DND-41 (cell line): ENCODE measurements around the gene ADGRB3.
"Not testable (repeated sequence)": the region's sequence is repeated elsewhere in the genome, so short reads cannot be mapped to it uniquely, and the experiment has no call there.

ENCODE experiments used
- ATAC-seq: fragments of 200-7000 bp; cut with Tn5 transposase; 3 replicates; pipeline ENCODE4 v1.9.1; 2021; ENCODE audit warnings: low read depth; ENCODE audit not compliant: insufficient read depth
- DNase-seq: peaks from one replicate; pipeline ENCODE4 v3.0.0-alpha.2; 2020
- H2AFZ ChIP-seq: 2 replicates; pipeline ENCODE4 v1.6.0; 2012; ENCODE audit warnings: low read depth, low read length
- H3K27ac ChIP-seq: 2 replicates; pipeline ENCODE4 v1.5.1; 2012; ENCODE audit warnings: low read length, inconsistent platforms
- H3K27me3 ChIP-seq: fragments of 200-600 bp; sonication (generic); 2 replicates; pipeline ENCODE4 v1.6.0; 2012; ENCODE audit warnings: low read length, mild to moderate bottlenecking, inconsistent platforms; ENCODE audit not compliant: insufficient read depth, poor library complexity
- H3K36me3 ChIP-seq: 2 replicates; pipeline ENCODE4 v1.5.1; 2012; ENCODE audit warnings: low read length, inconsistent platforms; ENCODE audit not compliant: insufficient read depth
- H3K4me1 ChIP-seq: 2 replicates; pipeline ENCODE4 v1.5.1; 2012; ENCODE audit warnings: mild to moderate bottlenecking, low read length; ENCODE audit not compliant: insufficient read depth
- H3K4me2 ChIP-seq: 2 replicates; pipeline ENCODE4 v1.6.0; 2012; ENCODE audit warnings: mild to moderate bottlenecking, moderate library complexity, low read length, inconsistent platforms; ENCODE audit not compliant: insufficient read depth
- H3K4me3 ChIP-seq, 2 experiments: fragments of 200-600 bp in 1 of 2; shearing (Covaris generic) in 1 of 2; 2 replicates each; pipeline ENCODE4 v1.5.1; 2012 to 2016; ENCODE audit warnings: inconsistent platforms in 2 of 2, low read length in 2 of 2, mild to moderate bottlenecking in 2 of 2, low read depth in 1 of 2, moderate library complexity in 1 of 2
- H3K79me2 ChIP-seq: 2 replicates; pipeline ENCODE4 v1.6.0; 2012; ENCODE audit warnings: low read length, inconsistent platforms; ENCODE audit not compliant: insufficient read depth
- H3K9ac ChIP-seq: 2 replicates; pipeline ENCODE4 v1.6.0; 2012; ENCODE audit warnings: low read depth, mild to moderate bottlenecking, inconsistent platforms, low read length, moderate library complexity
- H3K9me3 ChIP-seq: 2 replicates; pipeline ENCODE4 v1.5.1; 2012; ENCODE audit warnings: low read length, moderate library complexity, mild to moderate bottlenecking, inconsistent platforms; ENCODE audit not compliant: insufficient read depth, severe bottlenecking
- H4K20me1 ChIP-seq: 2 replicates; pipeline ENCODE4 v1.6.0; 2012; ENCODE audit warnings: low read length; ENCODE audit not compliant: insufficient read depth
- EZH2 ChIP-seq: IDR thresholded peaks from 3 replicates; pipeline ENCODE4 v1.6.1; 2012; ENCODE audit warnings: borderline replicate concordance, low read depth, mild to moderate bottlenecking, moderate library complexity, low read length, inconsistent platforms; ENCODE audit not compliant: severe bottlenecking
- TF ChIP-seq, protein P1 (sequence below): IDR thresholded peaks from 2 replicates; pipeline ENCODE4 v1.5.1; 2012; ENCODE audit warnings: borderline replicate concordance, low read length, moderate library complexity, mild to moderate bottlenecking; ENCODE audit not compliant: poor library complexity, severe bottlenecking; ENCODE audit errors: extremely low read depth

The ADGRB3 gene

DNA sequence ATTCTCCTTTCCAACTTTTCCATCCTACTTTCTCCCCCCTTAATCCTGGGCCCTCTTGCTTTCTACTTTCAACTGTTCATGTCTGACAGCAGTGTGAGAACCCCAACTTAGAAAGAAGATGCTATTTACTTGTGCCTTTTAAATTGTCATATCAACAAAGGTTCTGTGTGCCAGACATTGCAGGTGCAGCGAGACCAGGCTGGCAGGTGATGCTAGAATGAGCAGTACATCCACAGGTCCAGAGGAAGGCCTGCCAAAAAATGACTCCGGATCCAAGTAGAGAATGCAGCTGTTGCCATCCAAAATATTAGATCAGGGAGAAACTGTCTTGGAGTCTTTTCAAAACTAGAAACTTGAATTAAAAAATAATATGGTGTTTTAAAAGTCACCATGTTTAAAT is 651.2 kb downstream of the ADGRB3 start:
- Histone ChIP-seq H3K4me3 (no peak overlapping the region), H3K9me3 (no peaks in the 10 kb centered on the region), H3K4me1 (no peaks in the 10 kb centered on the region), H3K4me2 (no peak overlapping the region), H4K20me1 (no peaks in the 10 kb centered on the region), H3K36me3 (no peaks in the 10 kb centered on the region), H3K79me2 (no peaks in the 10 kb centered on the region), H3K27me3 (no peaks in the 10 kb centered on the region), H2AFZ (no peak overlapping the region), H3K27ac (no peak overlapping the region), H3K9ac (no peak overlapping the region)
- DNase-seq, result no peak
- TF ChIP-seq EZH2, result no peak
- TF ChIP-seq, protein P1, sequence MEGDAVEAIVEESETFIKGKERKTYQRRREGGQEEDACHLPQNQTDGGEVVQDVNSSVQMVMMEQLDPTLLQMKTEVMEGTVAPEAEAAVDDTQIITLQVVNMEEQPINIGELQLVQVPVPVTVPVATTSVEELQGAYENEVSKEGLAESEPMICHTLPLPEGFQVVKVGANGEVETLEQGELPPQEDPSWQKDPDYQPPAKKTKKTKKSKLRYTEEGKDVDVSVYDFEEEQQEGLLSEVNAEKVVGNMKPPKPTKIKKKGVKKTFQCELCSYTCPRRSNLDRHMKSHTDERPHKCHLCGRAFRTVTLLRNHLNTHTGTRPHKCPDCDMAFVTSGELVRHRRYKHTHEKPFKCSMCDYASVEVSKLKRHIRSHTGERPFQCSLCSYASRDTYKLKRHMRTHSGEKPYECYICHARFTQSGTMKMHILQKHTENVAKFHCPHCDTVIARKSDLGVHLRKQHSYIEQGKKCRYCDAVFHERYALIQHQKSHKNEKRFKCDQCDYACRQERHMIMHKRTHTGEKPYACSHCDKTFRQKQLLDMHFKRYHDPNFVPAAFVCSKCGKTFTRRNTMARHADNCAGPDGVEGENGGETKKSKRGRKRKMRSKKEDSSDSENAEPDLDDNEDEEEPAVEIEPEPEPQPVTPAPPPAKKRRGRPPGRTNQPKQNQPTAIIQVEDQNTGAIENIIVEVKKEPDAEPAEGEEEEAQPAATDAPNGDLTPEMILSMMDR, result no peak
- no peak for ATAC-seq

DNA sequence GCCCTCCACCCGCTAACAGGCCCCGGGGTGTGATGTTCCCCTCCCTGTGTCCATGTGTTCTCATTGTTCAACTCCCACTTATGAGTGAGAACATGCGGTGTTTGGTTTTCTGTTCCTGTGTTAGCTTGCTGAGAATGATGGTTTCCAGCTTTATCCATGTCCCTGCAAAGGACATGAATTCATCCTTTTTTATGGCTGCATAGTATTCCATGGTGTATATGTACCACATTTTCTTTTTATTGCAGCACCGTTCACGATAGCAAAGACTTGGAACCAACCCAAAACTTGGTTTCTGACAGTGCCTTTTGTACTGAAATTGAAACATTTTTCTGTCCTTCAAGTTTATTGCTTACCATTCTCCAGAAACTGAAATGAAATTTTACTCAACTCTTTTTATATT is 653.1 kb downstream of the ADGRB3 start:
- not testable (repeated sequence) for H4K20me1 ChIP-seq, H3K4me3 ChIP-seq, H3K4me1 ChIP-seq, DNase-seq, H3K9me3 ChIP-seq, H3K36me3 ChIP-seq, H3K4me2 ChIP-seq, H3K27me3 ChIP-seq, ATAC-seq, H2AFZ ChIP-seq, H3K9ac ChIP-seq, H3K79me2 ChIP-seq, H3K27ac ChIP-seq

DNA sequence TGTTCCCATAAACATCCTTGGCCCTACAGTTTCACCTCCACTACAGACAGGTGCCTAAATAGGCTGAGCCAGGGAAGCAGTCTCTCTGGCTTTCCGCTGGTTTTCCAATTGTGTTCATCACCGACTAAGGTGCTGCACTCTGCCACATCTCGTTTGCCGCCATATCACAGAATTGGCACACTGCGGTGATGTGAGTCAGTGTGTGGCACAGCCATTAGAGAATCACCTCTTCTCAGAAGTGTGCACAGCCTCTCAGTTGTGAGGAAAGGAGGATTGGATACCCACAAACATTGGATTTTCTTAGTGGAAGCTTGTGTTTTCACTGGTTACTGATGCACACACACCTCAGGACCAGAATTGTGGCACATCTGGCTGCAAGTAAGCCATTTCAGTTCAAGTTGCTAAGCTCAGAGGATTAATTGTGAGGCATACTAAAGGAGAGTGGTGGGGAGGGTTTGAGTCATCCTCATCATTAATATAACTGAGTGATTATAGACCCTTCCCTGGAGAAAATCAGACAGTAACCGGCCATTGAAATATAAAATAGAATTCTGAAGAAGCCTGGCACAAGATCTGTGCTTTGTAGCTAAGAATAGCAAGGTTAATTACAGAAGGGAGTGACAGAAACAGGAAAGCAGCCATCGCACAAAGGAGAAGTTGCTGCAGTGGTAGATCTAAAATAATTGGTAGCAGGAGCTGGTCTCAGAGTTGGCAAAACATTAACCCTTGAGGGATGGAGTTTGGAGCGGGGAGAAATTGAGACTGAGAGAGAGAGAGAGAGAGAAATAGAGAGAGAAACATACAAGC is 654.8 kb downstream of the ADGRB3 start:
- no peaks in the 10 kb centered on the region for H3K9me3 ChIP-seq
- TF ChIP-seq EZH2, result no peak
- TF ChIP-seq, protein P1, result no peak
- H3K36me3 ChIP-seq, result no peaks in the 10 kb centered on the region
- H3K4me3 ChIP-seq, result no peak overlapping the region
- no peak overlapping the region for H3K27ac ChIP-seq
- no peaks in the 10 kb centered on the region for H3K79me2 ChIP-seq
- H3K9ac ChIP-seq, result no peak overlapping the region
- no peaks in the 10 kb centered on the region for H3K4me1 ChIP-seq
- H3K4me2 ChIP-seq, result no peak overlapping the region
- no peak for DNase-seq
- no peak for ATAC-seq
- no peaks in the 10 kb centered on the region for H3K27me3 ChIP-seq
- no peaks in the 10 kb centered on the region for H4K20me1 ChIP-seq
- no peak overlapping the region for H2AFZ ChIP-seq

DNA sequence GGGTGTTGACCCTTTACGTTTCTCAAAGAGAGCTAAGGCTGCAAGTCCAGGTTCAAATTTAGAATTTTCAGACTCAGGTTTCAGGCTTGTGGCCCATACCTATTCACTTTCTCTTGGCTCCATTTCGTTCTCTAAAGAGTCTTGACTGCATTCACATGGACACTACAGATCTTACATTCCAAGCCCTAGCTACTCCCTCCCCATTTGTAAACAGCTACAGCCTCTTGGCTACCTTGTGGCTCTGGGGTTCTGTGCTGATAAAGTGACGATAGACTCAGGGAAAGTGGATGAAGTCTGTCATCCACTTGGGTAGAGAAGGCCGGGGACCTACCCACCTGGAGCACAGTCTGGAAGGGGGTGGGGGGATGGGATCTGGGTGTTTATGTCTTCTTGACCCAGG is 658.4 kb downstream of the ADGRB3 start:
- Histone ChIP-seq H3K9ac (no peak overlapping the region), H4K20me1 (no peaks in the 10 kb centered on the region), H2AFZ (no peak overlapping the region), H3K4me1 (no peaks in the 10 kb centered on the region), H3K27ac (no peak overlapping the region), H3K9me3 (no peaks in the 10 kb centered on the region), H3K27me3 (no peaks in the 10 kb centered on the region), H3K4me3 (no peak overlapping the region), H3K79me2 (no peaks in the 10 kb centered on the region), H3K36me3 (no peaks in the 10 kb centered on the region), H3K4me2 (no peak overlapping the region)
- no peak for TF ChIP-seq EZH2
- TF ChIP-seq, protein P1, result no peak
- DNase-seq (no peak), ATAC-seq (no peak)
